ENCODE data around the gene DENND6B. TPM values are rescaled to one million over a fixed set of nuclear protein-coding genes. Genes with fewer than 3 reads are reported as not detected.

Gene DENND6B
- total RNA-seq, 1 experiment from 2014 or later: 11.0 TPM

Other genes with a start within 250 kb of the DENND6B start
- not detected for gene MLC1, start 241.6 kb downstream of the DENND6B start, total RNA-seq (2021; ENCODE audit: unreplicated experiment)
- not detected for gene MOV10L1, start 237.0 kb downstream of the DENND6B start, total RNA-seq (2021; ENCODE audit: unreplicated experiment)
- gene PANX2, start 156.3 kb downstream of the DENND6B start, total RNA-seq (2021; ENCODE audit: unreplicated experiment): 8.0 TPM
- 90.3 TPM for gene TRABD, start 141.1 kb downstream of the DENND6B start, total RNA-seq (2021; ENCODE audit: unreplicated experiment)
- gene SELENOO, start 126.0 kb downstream of the DENND6B start, total RNA-seq (2021; ENCODE audit: unreplicated experiment): 29.6 TPM
- gene TUBGCP6, start 82.0 kb downstream of the DENND6B start, total RNA-seq (2021; ENCODE audit: unreplicated experiment): 38.6 TPM
- gene HDAC10, start 75.7 kb downstream of the DENND6B start, total RNA-seq (2021; ENCODE audit: unreplicated experiment): 67.5 TPM
- 86.7 TPM for gene MAPK12, start 65.3 kb downstream of the DENND6B start, total RNA-seq (2021; ENCODE audit: unreplicated experiment)
- gene MAPK11, start 56.6 kb downstream of the DENND6B start, total RNA-seq (2021; ENCODE audit: unreplicated experiment): 19.3 TPM
- gene PLXNB2, start 19.4 kb downstream of the DENND6B start, total RNA-seq (2021; ENCODE audit: unreplicated experiment): 236 TPM
- gene PPP6R2, start 16.3 kb upstream of the DENND6B start, total RNA-seq (2021; ENCODE audit: unreplicated experiment): 61.3 TPM
- gene SBF1, start 148.0 kb upstream of the DENND6B start, total RNA-seq (2021; ENCODE audit: unreplicated experiment): 91.1 TPM
- 12.8 TPM for gene ADM2, start 154.5 kb upstream of the DENND6B start, total RNA-seq (2021; ENCODE audit: unreplicated experiment)
- gene MIOX, start 159.8 kb upstream of the DENND6B start, total RNA-seq (2021; ENCODE audit: unreplicated experiment): 0.39 TPM
- 56.9 TPM for gene LMF2, start 180.7 kb upstream of the DENND6B start, total RNA-seq (2021; ENCODE audit: unreplicated experiment)
- 99.1 TPM for gene NCAPH2, start 181.2 kb upstream of the DENND6B start, total RNA-seq (2021; ENCODE audit: unreplicated experiment)
- 7.0 TPM for gene SCO2, start 198.6 kb upstream of the DENND6B start, total RNA-seq (2021; ENCODE audit: unreplicated experiment)
- gene TYMP, start 203.0 kb upstream of the DENND6B start, total RNA-seq (2021; ENCODE audit: unreplicated experiment): 43.2 TPM
- gene KLHDC7B, start 218.9 kb upstream of the DENND6B start, total RNA-seq (2021; ENCODE audit: unreplicated experiment): 0.69 TPM
- not detected for gene SYCE3, start 235.9 kb upstream of the DENND6B start, total RNA-seq (2021; ENCODE audit: unreplicated experiment)